ENCODE results near the gene ADRA2B.

The ADRA2B gene

DNA sequence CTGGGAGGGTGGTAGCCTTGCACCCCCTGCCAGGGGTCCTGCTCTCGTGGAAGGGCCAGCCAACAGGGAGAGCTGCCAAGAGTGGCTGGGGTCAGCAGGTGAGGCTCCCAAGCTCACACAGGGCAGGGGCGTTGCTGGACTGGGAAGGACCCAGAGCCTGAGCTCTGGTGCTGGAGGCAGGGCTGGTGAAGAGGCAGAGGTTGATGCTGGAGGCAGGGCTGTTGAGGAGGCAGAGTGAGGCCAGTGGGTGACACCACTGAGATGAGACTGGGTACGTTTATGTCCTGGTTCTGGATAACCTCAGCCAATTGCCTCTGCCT, 7.0 kb downstream of the ADRA2B start:
- in situ Hi-C loops (cut with MboI; ENCODE audit: low pct_unique_long_range_greater_than_20kb, low sequenced_read_pairs, unreplicated experiment) = no loop called here
- TF ChIP-seq, protein P1, sequence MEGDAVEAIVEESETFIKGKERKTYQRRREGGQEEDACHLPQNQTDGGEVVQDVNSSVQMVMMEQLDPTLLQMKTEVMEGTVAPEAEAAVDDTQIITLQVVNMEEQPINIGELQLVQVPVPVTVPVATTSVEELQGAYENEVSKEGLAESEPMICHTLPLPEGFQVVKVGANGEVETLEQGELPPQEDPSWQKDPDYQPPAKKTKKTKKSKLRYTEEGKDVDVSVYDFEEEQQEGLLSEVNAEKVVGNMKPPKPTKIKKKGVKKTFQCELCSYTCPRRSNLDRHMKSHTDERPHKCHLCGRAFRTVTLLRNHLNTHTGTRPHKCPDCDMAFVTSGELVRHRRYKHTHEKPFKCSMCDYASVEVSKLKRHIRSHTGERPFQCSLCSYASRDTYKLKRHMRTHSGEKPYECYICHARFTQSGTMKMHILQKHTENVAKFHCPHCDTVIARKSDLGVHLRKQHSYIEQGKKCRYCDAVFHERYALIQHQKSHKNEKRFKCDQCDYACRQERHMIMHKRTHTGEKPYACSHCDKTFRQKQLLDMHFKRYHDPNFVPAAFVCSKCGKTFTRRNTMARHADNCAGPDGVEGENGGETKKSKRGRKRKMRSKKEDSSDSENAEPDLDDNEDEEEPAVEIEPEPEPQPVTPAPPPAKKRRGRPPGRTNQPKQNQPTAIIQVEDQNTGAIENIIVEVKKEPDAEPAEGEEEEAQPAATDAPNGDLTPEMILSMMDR (IDR thresholded peaks at IDR 0.05; ENCODE audit: extremely low read depth, insufficient read depth, missing control alignments) = no peak
- no peak for DNase-seq (ENCODE audit: low spot score)

DNA sequence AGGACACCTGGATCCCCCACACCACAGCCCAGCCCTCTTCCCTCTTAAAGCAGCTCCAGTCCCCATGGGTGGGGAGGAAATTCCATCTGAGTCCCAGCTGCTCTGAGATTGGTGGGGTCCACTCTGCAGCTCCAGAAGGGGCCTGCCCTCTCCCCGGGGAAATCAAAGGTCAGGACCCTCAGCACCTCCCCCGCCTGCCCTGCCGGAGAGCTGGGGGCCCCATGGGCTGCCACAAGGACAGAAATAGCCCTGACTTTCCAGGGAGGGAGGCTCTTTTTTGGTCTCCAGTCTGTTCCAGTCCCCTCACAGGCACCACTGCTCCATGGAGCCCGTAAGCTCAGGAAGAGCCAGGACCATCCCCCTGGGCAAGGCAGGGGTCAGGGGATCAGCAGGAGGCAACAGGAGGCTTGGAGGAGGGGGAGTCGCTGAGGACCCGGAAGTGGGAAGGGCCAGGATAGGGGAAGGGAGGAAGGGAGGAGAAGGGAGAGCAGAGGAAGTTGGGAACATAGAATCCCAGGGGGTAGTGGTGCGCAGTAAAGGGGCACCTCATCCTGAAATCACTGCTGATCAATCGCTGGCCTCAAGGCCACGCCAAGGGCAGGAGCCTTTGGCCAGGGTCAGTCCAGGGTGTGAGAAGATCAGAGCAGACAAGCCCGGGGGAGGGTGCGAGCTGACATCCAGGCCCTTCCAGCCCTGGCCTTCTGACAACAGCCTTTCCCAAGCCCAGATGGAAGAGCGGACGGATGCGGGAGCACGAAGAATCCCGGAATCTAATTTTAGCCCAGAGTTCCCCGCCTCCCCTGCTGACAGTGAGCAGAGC, 7.6 kb downstream of the ADRA2B start:
- DNase-seq (ENCODE audit: low spot score) = no peak
- in situ Hi-C loops (cut with MboI; ENCODE audit: low pct_unique_long_range_greater_than_20kb, low sequenced_read_pairs, unreplicated experiment) = no loop called here
- TF ChIP-seq, protein P1 (IDR thresholded peaks at IDR 0.05; ENCODE audit: extremely low read depth, insufficient read depth, missing control alignments) = no peak

DNA sequence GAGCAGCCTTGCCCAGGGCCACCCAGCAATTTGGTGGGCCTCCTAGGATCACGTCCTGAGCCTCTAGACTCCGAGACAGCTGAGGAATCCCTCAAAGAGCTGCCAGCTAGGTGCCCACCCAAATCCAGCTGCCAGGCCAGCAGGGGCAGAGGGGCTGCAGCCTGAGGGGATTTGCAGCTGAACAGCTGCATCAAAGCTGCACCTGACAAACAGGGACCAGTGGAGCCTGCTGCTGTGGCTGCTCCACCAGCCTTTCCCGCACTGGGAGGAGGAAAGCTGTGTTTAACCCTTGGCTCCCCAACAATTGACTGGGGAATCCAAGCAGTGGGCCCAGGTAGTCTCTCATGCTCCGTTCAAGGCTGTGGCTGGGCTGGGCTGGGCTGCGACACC, 8.2 kb downstream of the ADRA2B start:
- TF ChIP-seq, protein P1 (IDR thresholded peaks at IDR 0.05; ENCODE audit: extremely low read depth, insufficient read depth, missing control alignments) = no peak
- DNase-seq (ENCODE audit: low spot score) = no peak
- in situ Hi-C loops (cut with MboI; ENCODE audit: low pct_unique_long_range_greater_than_20kb, low sequenced_read_pairs, unreplicated experiment) = no loop called here

DNA sequence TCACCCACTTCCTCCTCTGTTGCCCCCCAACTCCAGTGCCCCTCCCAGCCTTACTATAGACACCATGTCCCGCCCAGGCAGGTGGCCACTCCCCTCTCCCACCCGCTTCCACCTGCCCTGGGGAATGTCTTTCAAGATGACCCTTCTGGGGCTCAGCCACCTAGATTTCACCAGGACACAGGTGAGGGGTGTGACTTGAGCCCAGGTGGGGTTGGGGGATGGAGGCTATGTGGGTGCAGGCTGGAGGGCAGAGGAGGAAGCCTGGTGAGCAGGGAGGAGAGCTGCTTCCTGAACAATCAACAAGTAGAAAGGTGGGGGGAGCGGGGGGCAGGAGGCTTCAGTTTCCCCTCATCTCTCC, 8.7 kb downstream of the ADRA2B start:
- no peak for DNase-seq (ENCODE audit: low spot score)
- in situ Hi-C loops (cut with MboI; ENCODE audit: low pct_unique_long_range_greater_than_20kb, low sequenced_read_pairs, unreplicated experiment) = no loop called here
- TF ChIP-seq, protein P1 (IDR thresholded peaks at IDR 0.05; ENCODE audit: extremely low read depth, insufficient read depth, missing control alignments) = no peak

DNA sequence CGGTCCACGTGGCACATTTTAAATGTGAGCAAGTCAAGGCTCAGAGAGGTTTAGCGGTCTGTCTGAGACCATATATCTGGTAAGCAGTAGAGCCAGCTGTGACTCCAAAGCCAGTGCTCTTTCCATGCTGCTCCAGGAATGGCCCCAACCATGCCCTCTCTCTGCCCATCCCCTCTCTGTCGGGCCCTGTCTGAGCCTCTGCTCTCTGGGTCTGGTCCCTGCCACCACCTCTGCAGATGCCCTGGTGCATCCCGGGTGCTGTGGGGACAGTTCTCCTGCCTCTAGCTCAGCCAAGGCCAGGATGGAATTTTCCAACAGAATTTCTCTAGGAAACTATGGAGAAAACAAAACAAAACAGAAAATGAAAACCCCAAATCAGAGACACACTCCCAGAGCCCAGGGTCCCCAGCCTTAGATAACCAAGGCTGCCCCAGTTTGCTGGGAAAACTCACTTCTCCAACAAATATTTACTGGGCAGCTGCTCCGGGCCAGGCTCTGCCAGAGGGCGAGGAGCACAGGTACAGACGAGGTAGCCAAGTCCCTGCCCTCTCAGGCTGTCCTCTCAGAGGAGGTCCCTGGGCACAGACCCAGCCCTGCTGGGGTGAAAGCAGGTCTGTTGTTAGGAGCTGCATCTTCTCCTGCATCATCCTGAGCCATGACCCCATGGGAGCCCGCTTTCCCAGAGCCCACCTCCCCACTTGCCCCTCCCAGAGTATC, 9.2 kb downstream of the ADRA2B start:
- TF ChIP-seq, protein P1 (IDR thresholded peaks at IDR 0.05; ENCODE audit: extremely low read depth, insufficient read depth, missing control alignments) = no peak
- DNase-seq (ENCODE audit: low spot score) = no peak
- in situ Hi-C loops (cut with MboI; ENCODE audit: low pct_unique_long_range_greater_than_20kb, low sequenced_read_pairs, unreplicated experiment) = no loop called here

DNA sequence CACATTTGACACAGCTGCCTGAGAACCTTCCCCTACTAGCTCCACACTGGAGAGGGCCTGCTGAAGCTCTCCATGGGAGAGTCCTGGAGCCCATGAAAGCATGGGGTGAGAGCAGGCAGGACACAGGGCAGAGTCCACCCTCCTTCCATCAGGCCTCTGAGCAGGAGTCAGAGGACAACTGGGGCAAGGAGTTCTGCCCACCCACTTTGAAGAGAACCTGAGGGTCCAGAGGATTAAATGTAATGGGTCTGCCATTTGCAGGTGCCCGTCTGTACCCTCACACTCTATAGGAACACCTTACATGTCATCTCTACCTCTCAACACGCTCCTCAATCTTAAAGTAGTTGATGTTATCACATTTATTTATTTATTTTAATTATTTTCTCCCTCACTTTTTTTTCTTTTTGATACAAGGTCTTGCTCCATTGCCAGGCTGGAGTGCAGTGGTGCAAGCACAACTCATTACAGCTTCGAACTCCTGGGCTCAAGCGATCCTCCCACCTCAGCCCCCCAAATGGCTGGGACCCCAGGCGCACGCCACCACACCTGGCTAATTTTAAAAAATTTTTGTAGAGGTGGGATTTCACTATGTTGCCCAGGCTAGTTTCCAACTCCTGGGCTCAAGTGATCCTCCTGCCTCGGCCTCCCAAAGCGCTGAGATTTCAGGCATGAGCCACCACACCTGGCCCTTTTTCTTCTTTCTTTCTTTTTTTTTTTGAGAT, 10.2 kb downstream of the ADRA2B start:
- in situ Hi-C loops (cut with MboI; ENCODE audit: low pct_unique_long_range_greater_than_20kb, low sequenced_read_pairs, unreplicated experiment) = no loop called here

More for the DNA sequence above, 10.2 kb downstream of the ADRA2B start:
- TF ChIP-seq, protein P1 (IDR thresholded peaks at IDR 0.05; ENCODE audit: extremely low read depth, insufficient read depth, missing control alignments) = no peak
- no peak for DNase-seq (ENCODE audit: low spot score)
